Osteoblast (primary cell): ENCODE data around the gene FUT9. TPM values are rescaled to one million over a fixed set of nuclear protein-coding genes. Genes with fewer than 3 reads are reported as not detected.

Experiments
- DNase-seq: peaks from one replicate; pipeline ENCODE4 v3.0.0; 2011; ENCODE audit warnings: low spot score, mixed read lengths; ENCODE audit not compliant: insufficient read length; ENCODE audit errors: missing footprints
- H2AFZ ChIP-seq: 2 replicates; pipeline ENCODE4 v1.6.0; 2011; ENCODE audit warnings: mild to moderate bottlenecking, low read length
- H3K27ac ChIP-seq: 2 replicates; pipeline ENCODE4 v1.5.1; 2011; ENCODE audit warnings: mild to moderate bottlenecking, low read depth, low read length, moderate library complexity
- H3K27me3 ChIP-seq: 2 replicates; pipeline ENCODE4 v1.6.0; 2012; ENCODE audit warnings: mild to moderate bottlenecking, control low read depth, inconsistent platforms, low read length, moderate library complexity; ENCODE audit not compliant: insufficient read depth
- H3K36me3 ChIP-seq: 2 replicates; pipeline ENCODE4 v1.5.1; 2011; ENCODE audit warnings: mild to moderate bottlenecking, low read length, control low read depth, moderate library complexity; ENCODE audit not compliant: insufficient read depth
- H3K4me1 ChIP-seq: 2 replicates; pipeline ENCODE4 v1.5.1; 2011; ENCODE audit warnings: mild to moderate bottlenecking, low read length, control low read depth, moderate library complexity; ENCODE audit not compliant: insufficient read depth
- H3K4me2 ChIP-seq: 2 replicates; pipeline ENCODE4 v1.6.0; 2011; ENCODE audit warnings: mild to moderate bottlenecking, low read length; ENCODE audit not compliant: insufficient read depth
- H3K4me3 ChIP-seq: fragments of 200-600 bp; sonication (generic); 3 replicates; pipeline ENCODE4 v1.5.1; 2012; ENCODE audit warnings: mild to moderate bottlenecking, low read length, inconsistent platforms; ENCODE audit not compliant: insufficient read depth
- H3K79me2 ChIP-seq: 2 replicates; pipeline ENCODE4 v1.6.0; 2012; ENCODE audit warnings: mild to moderate bottlenecking, low read length, control low read depth, inconsistent platforms; ENCODE audit not compliant: insufficient read depth
- H3K9me3 ChIP-seq: 2 replicates; pipeline ENCODE4 v1.5.1; 2011; ENCODE audit warnings: low read depth, low read length, control low read depth
- H4K20me1 ChIP-seq: 2 replicates; pipeline ENCODE4 v1.6.0; 2012; ENCODE audit warnings: mild to moderate bottlenecking, low read length, control low read depth; ENCODE audit not compliant: insufficient read depth
- total RNA-seq: library from RNA; depleted of rRNA; stranded (reverse); fragments of >200 nt; gene quantifications from 2 replicates; pipeline ENCODE4 v1.2.3, GENCODE V29; 2012
- TF ChIP-seq, protein P1 (sequence below): IDR thresholded peaks from 2 replicates; pipeline ENCODE4 v1.5.1; 2011; ENCODE audit warnings: mild to moderate bottlenecking, low read depth, low read length, moderate library complexity; ENCODE audit errors: extremely low read depth

FUT9 gene
- total RNA-seq, 1 donor: not detected

DNA sequence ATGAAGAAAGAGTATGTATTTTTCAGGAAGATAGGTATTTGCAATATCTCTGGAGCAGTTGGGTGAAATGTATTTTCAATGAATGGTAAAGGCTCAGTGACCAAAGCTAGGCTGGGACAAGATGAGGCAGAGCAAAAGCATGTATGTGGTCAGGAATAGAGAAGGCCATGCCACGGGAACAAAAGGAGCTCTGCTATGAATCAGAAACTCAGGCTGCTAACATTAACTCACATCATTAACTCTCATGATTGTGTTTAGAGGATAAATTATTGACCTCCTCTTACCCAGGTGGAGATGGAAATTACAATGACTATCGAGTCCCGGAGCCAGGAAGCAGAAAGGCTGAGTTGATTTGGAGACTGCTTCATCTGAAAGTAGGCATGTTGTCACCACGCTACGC lies 220.2 kb downstream of the FUT9 start:
- no peak overlapping the region for H3K27ac ChIP-seq
- H3K79me2 ChIP-seq: no peaks in the 10 kb centered on the region
- DNase-seq: no peak
- H3K9me3 ChIP-seq: peaks cover 3% of the 10 kb centered on the region
- H3K4me2 ChIP-seq: no peak overlapping the region
- TF ChIP-seq, protein P1, sequence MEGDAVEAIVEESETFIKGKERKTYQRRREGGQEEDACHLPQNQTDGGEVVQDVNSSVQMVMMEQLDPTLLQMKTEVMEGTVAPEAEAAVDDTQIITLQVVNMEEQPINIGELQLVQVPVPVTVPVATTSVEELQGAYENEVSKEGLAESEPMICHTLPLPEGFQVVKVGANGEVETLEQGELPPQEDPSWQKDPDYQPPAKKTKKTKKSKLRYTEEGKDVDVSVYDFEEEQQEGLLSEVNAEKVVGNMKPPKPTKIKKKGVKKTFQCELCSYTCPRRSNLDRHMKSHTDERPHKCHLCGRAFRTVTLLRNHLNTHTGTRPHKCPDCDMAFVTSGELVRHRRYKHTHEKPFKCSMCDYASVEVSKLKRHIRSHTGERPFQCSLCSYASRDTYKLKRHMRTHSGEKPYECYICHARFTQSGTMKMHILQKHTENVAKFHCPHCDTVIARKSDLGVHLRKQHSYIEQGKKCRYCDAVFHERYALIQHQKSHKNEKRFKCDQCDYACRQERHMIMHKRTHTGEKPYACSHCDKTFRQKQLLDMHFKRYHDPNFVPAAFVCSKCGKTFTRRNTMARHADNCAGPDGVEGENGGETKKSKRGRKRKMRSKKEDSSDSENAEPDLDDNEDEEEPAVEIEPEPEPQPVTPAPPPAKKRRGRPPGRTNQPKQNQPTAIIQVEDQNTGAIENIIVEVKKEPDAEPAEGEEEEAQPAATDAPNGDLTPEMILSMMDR: no peak
- no peak overlapping the region for H2AFZ ChIP-seq
- H3K36me3 ChIP-seq: no peaks in the 10 kb centered on the region
- H4K20me1 ChIP-seq: no peaks in the 10 kb centered on the region
- H3K4me1 ChIP-seq: no peaks in the 10 kb centered on the region
- H3K4me3 ChIP-seq: no peak overlapping the region
- no peaks in the 10 kb centered on the region for H3K27me3 ChIP-seq

- no peak overlapping the region for H3K4me3 ChIP-seq
- DNase-seq: no peak
- no peaks in the 10 kb centered on the region for H3K4me1 ChIP-seq
- no peak overlapping the region for H3K27ac ChIP-seq
- no peak overlapping the region for H2AFZ ChIP-seq
- no peaks in the 10 kb centered on the region for H3K36me3 ChIP-seq
- TF ChIP-seq, protein P1: no peak
- H3K9me3 ChIP-seq: peaks cover 3% of the 10 kb centered on the region
- H4K20me1 ChIP-seq: no peaks in the 10 kb centered on the region
- no peak overlapping the region for H3K4me2 ChIP-seq
- H3K27me3 ChIP-seq: no peaks in the 10 kb centered on the region
- no peaks in the 10 kb centered on the region for H3K79me2 ChIP-seq
These were observed 220.7 kb downstream of the FUT9 start for GRCh38 chr6:96236471-96236870.

GRCh38 chr6:96237638-96238347 lies 222.0 kb downstream of the FUT9 start:
- no peak overlapping the region for H2AFZ ChIP-seq
- no peak overlapping the region for H3K27ac ChIP-seq
- H3K27me3 ChIP-seq: no peaks in the 10 kb centered on the region
- H3K36me3 ChIP-seq: no peaks in the 10 kb centered on the region
- no peaks in the 10 kb centered on the region for H3K4me1 ChIP-seq
- H3K79me2 ChIP-seq: no peaks in the 10 kb centered on the region
- DNase-seq: no peak
- no peaks in the 10 kb centered on the region for H4K20me1 ChIP-seq
- peaks cover 3% of the 10 kb centered on the region for H3K9me3 ChIP-seq
- no peak overlapping the region for H3K4me3 ChIP-seq
- TF ChIP-seq, protein P1: no peak
- H3K4me2 ChIP-seq: no peak overlapping the region

DNA sequence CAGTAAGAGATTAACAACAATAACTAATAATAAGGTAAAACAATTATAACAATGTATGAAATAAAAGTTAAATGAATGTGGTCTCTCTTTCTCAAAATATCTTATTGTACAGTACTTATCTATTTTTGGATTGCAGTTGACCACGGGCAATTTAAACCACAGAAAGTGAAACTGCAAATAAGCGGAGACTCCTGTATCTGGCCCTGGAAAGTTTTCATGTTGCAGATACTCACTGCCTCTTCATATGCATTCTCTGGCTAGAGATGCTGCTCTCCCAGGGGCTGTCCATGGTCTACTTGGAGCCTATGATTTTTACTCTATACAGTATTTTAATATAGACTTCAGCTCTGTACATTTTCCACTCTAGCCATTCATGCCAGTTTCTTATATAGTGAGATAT lies 230.8 kb downstream of the FUT9 start:
- no peak for DNase-seq
- no peak overlapping the region for H2AFZ ChIP-seq
- H3K36me3 ChIP-seq: no peaks in the 10 kb centered on the region
- H3K4me2 ChIP-seq: no peak overlapping the region
- H3K4me3 ChIP-seq: no peak overlapping the region
- TF ChIP-seq, protein P1: no peak
- no peaks in the 10 kb centered on the region for H3K27me3 ChIP-seq
- peaks cover 2% of the 10 kb centered on the region for H3K9me3 ChIP-seq
- H3K4me1 ChIP-seq: no peaks in the 10 kb centered on the region
- no peaks in the 10 kb centered on the region for H3K79me2 ChIP-seq
- no peak overlapping the region for H3K27ac ChIP-seq
- no peaks in the 10 kb centered on the region for H4K20me1 ChIP-seq
